Uterus (tissue), 2 donors: Measurements from ENCODE around the gene MLF2.

ENCODE experiments used
- POLR2A ChIP-seq, 2 donors: fragments of 450-650 bp; IDR thresholded peaks; one replicate each; pipeline ENCODE4 v1.6.1; 2016; ENCODE audit warnings: antibody characterized with exemption in 2 of 2, mild to moderate bottlenecking in 1 of 2, moderate library complexity in 1 of 2
- TF ChIP-seq, protein P1 (sequence below), 4 experiments: fragments of 200-600 bp in 2 of 4; fragments of 450-650 bp in 2 of 4; sonication (generic) in 2 of 4; IDR thresholded peaks; one replicate each; pipeline ENCODE4 v1.5.1; 2016 to 2019; ENCODE audit warnings: antibody characterized with exemption in 4 of 4, mild to moderate bottlenecking in 2 of 4, moderate library complexity in 1 of 4

DNA sequence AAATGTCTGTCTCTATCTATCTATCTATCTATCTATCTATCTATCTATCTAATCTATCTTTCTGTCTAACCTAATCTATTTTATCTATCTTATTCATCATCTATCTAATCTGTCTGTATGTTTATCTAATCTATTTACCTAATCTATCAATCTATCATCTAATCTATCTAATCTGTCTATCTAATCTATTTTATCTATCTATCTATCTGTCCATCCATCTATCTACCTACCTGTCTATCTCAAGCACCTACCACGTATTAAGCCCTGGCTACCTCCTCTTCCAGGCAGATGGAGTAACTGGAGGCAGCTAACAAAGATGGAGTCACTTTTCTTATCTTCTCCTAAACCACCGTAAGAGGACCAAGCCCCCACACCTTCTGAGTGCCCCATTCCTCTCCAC lies 42.1 kb upstream of the MLF2 start:
- TF ChIP-seq, protein P1, sequence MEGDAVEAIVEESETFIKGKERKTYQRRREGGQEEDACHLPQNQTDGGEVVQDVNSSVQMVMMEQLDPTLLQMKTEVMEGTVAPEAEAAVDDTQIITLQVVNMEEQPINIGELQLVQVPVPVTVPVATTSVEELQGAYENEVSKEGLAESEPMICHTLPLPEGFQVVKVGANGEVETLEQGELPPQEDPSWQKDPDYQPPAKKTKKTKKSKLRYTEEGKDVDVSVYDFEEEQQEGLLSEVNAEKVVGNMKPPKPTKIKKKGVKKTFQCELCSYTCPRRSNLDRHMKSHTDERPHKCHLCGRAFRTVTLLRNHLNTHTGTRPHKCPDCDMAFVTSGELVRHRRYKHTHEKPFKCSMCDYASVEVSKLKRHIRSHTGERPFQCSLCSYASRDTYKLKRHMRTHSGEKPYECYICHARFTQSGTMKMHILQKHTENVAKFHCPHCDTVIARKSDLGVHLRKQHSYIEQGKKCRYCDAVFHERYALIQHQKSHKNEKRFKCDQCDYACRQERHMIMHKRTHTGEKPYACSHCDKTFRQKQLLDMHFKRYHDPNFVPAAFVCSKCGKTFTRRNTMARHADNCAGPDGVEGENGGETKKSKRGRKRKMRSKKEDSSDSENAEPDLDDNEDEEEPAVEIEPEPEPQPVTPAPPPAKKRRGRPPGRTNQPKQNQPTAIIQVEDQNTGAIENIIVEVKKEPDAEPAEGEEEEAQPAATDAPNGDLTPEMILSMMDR (IDR thresholded peaks at IDR 0.05): no peak
- no peak for TF ChIP-seq POLR2A (IDR thresholded peaks at IDR 0.05)
